Measurements from ENCODE around the gene FLNB.

GRCh38 chr3:58037141-58037910 lies 29.1 kb downstream of the FLNB start:
- TF ChIP-seq CTCF (IDR thresholded peaks at IDR 0.05 in 2 of 3, conservative IDR thresholded peaks at IDR 0.05 in 1 of 3; ENCODE audit: insufficient read depth in 2 of 3, low read depth in 1 of 3, low read length in 3 of 3) (no peak), BRF2 (IDR thresholded peaks at IDR 0.05; ENCODE audit: borderline replicate concordance, insufficient read depth, insufficient read length) (no peak), POLR2A (conservative IDR thresholded peaks at IDR 0.05) (no peak), CREM (IDR thresholded peaks at IDR 0.05; ENCODE audit: low read depth) (no peak)
- TF ChIP-seq, protein P1, sequence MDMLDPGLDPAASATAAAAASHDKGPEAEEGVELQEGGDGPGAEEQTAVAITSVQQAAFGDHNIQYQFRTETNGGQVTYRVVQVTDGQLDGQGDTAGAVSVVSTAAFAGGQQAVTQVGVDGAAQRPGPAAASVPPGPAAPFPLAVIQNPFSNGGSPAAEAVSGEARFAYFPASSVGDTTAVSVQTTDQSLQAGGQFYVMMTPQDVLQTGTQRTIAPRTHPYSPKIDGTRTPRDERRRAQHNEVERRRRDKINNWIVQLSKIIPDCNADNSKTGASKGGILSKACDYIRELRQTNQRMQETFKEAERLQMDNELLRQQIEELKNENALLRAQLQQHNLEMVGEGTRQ (CRISPR knock-in tag; IDR thresholded peaks at IDR 0.05): no peak

All from K562 (cell line).